K562 (cell line): Measurements from ENCODE around the gene CREB3L1. TPM values are rescaled to one million over a fixed set of nuclear protein-coding genes. Genes with fewer than 3 reads are reported as not detected.

ENCODE experiments used
- AFF1 ChIP-seq, 2 experiments: fragments of 450-650 bp; IDR thresholded peaks; 2 replicates each; pipeline ENCODE4 v1.6.1; 2018; ENCODE audit warnings: mild to moderate bottlenecking in 2 of 2, low read depth in 1 of 2; ENCODE audit not compliant: partially characterized antibody in 2 of 2
- ATF1 ChIP-seq, 2 experiments: fragments of 450-650 bp in 1 of 2; IDR thresholded peaks; 2 replicates each; pipeline ENCODE4 v1.6.1; 2016; ENCODE audit warnings: missing compliant biosample characterization in 1 of 2, missing genetic modification characterization in 1 of 2
- CREM ChIP-seq: IDR thresholded peaks from 2 replicates; pipeline ENCODE4 v1.6.1; 2014; ENCODE audit warnings: antibody characterized with exemption, low read depth
- E2F3 ChIP-seq: fragments of 250-450 bp; sonication (Bioruptor Pico); IDR thresholded peaks from 2 replicates; pipeline ENCODE4 v1.4.0; 2020; ENCODE audit warnings: mild to moderate bottlenecking
- ELF1 ChIP-seq: fragments of 200-800 bp; sonication (Bioruptor generic); IDR thresholded peaks from 2 replicates; pipeline ENCODE4 v1.6.1; 2016; ENCODE audit warnings: missing genetic modification characterization, missing compliant biosample characterization
- ELF2 ChIP-seq: fragments of 250-450 bp; sonication (Bioruptor Pico); IDR thresholded peaks from 2 replicates; pipeline ENCODE4 v1.5.0; 2021; ENCODE audit warnings: mild to moderate bottlenecking
- HDAC1 ChIP-seq, 2 experiments: fragments of 450-650 bp; IDR thresholded peaks; 2 replicates each; pipeline ENCODE4 v1.6.1; 2016 to 2017; ENCODE audit warnings: inconsistent platforms in 1 of 2, mild to moderate bottlenecking in 1 of 2, moderate library complexity in 1 of 2
- HNRNPLL ChIP-seq: fragments of 200-400 bp; formaldehyde crosslinking; IDR thresholded peaks from 2 replicates; pipeline ENCODE4 v1.6.1; 2017; ENCODE audit warnings: low read length, low read depth, mild to moderate bottlenecking; ENCODE audit not compliant: poor library complexity, severe bottlenecking
- KDM1A ChIP-seq, 2 experiments: fragments of 450-650 bp; IDR thresholded peaks; 2 replicates each; pipeline ENCODE4 v1.6.1; 2016; ENCODE audit warnings: mild to moderate bottlenecking in 2 of 2
- MAX ChIP-seq: sonication (generic); formaldehyde crosslinking; IDR thresholded peaks from 2 replicates; pipeline ENCODE4 v1.9.0; 2022; ENCODE audit warnings: mild to moderate bottlenecking, missing genetic modification reagents
- MXI1 ChIP-seq: IDR thresholded peaks from 2 replicates; pipeline ENCODE4 v1.6.1; 2011; ENCODE audit warnings: low read depth, mild to moderate bottlenecking, improper control_type of control experiment, low read length
- NELFE ChIP-seq: IDR thresholded peaks from 2 replicates; pipeline ENCODE4 v1.6.1; 2011; ENCODE audit warnings: mild to moderate bottlenecking; ENCODE audit not compliant: insufficient read depth, insufficient read length
- PCBP2 ChIP-seq: fragments of 200-400 bp; formaldehyde crosslinking; IDR thresholded peaks from 2 replicates; pipeline ENCODE4 v1.6.1; 2018; ENCODE audit warnings: low read length, low read depth, mild to moderate bottlenecking, moderate library complexity; ENCODE audit not compliant: poor library complexity, severe bottlenecking
- PTRF ChIP-seq: fragments of 450-650 bp; IDR thresholded peaks from 2 replicates; pipeline ENCODE4 v1.6.1; 2016; ENCODE audit warnings: mild to moderate bottlenecking, missing genetic modification characterization, missing compliant biosample characterization
- SMAD3 ChIP-seq: fragments of 450-650 bp; formaldehyde crosslinking; conservative IDR thresholded peaks from 2 replicates; pipeline ENCODE4 v1.4.0; 2020; ENCODE audit warnings: mild to moderate bottlenecking
- SMAD4 ChIP-seq: fragments of 250-450 bp; sonication (Bioruptor Pico); conservative IDR thresholded peaks from 2 replicates; pipeline ENCODE4 v1.8.0; 2021; ENCODE audit warnings: inconsistent platforms, mild to moderate bottlenecking, moderate library complexity
- SOX6 ChIP-seq: fragments of 450-650 bp; IDR thresholded peaks from 2 replicates; pipeline ENCODE4 v1.6.1; 2014; ENCODE audit warnings: mild to moderate bottlenecking
- STAG1 ChIP-seq: sonication (generic); formaldehyde crosslinking; IDR thresholded peaks from 2 replicates; pipeline ENCODE4 v1.5.0; 2020; ENCODE audit warnings: missing genetic modification reagents, borderline replicate concordance
- TAF7 ChIP-seq: fragments of 450-650 bp; IDR thresholded peaks from 2 replicates; pipeline ENCODE4 v1.6.1; 2016; ENCODE audit warnings: missing genetic modification characterization, missing compliant biosample characterization
- ZNF780A ChIP-seq: fragments of 250-450 bp; sonication (Bioruptor Pico); IDR thresholded peaks from 2 replicates; pipeline ENCODE4 v1.5.0; 2021; ENCODE audit warnings: mild to moderate bottlenecking
- polyA plus RNA-seq, 8 experiments: library from polyadenylated mRNA; depleted of rRNA in 4 of 8; stranded (reverse) in 5 of 8; unstranded in 3 of 8; fragments of >200 nt; fragmentation: Nextera tagmentation in 2 of 8; fragmentation: Illumina TruSeq in 1 of 8; extraction: Ambion mirVana in 2 of 8; extraction: Trizol in 1 of 8; gene quantifications; 2 replicates each; pipeline versions ENCODE4 v1.2.1 to v1.2.3, GENCODE V29; 2011 to 2014; ENCODE audit warnings: inconsistent platforms in 1 of 8, missing spikeins in 1 of 8
- total RNA-seq, 7 experiments: library from RNA; depleted of rRNA in 6 of 7; stranded (reverse); fragments of >200 nt in 6 of 7; fragmentation: Illumina TruSeq in 2 of 7; extraction: Trizol in 2 of 7; gene quantifications; 2 replicates each; pipeline versions ENCODE4 v1.2.1 to v1.2.3, GENCODE V29; 2011 to 2021; ENCODE audit warnings: low replicate concordance in 1 of 7
- TF ChIP-seq, protein P1 (sequence below), 2 experiments: fragments of 150-350 bp in 1 of 2; IDR thresholded peaks; 2 replicates each; pipeline ENCODE4 v1.6.1; 2012 to 2016; ENCODE audit warnings: low read depth in 2 of 2, low read length in 2 of 2, mild to moderate bottlenecking in 1 of 2, moderate library complexity in 1 of 2

Gene CREB3L1
- total and polyA plus RNA-seq, 9 of the 15 experiments (the other 6 are each of a cell fraction or from before 2014, with no cell fraction given), result 1.2 to 27.6 (median 3.7) TPM

- TF ChIP-seq HDAC1 (IDR thresholded peaks at IDR 0.05), result peak in 1 of 2 experiments; percentile 12; a peak in 1 of 4 replicates
- TF ChIP-seq NELFE, result no peak
- peak in 1 of 2 experiments; percentile 82 for TF ChIP-seq AFF1 (IDR thresholded peaks at IDR 0.05; ENCODE audit: low read depth in 1 of 2, partially characterized antibody in 2 of 2)
- no peak for TF ChIP-seq PTRF
- TF ChIP-seq HNRNPLL, result no peak
- no peak for TF ChIP-seq ZNF780A (CRISPR knock-in tag)
- no peak for TF ChIP-seq ELF1 (tag)
- no peak for TF ChIP-seq SMAD4 (CRISPR knock-in tag)
- TF ChIP-seq CREM, result peak; percentile 66
- no peak for TF ChIP-seq KDM1A (IDR thresholded peaks at IDR 0.05)
- no peak for TF ChIP-seq ATF1 (CRISPR knock-in tag; IDR thresholded peaks at IDR 0.05)
- TF ChIP-seq ATF1 (tag; IDR thresholded peaks at IDR 0.05), result peak; percentile 14; the same call in 1 of the 2 replicates
- TF ChIP-seq E2F3 (CRISPR knock-in tag), result no peak
- TF ChIP-seq PCBP2, result no peak
- no peak for TF ChIP-seq ELF2 (CRISPR knock-in tag)
- no peak for TF ChIP-seq SMAD3 (CRISPR knock-in tag)
- peak; percentile 78 for TF ChIP-seq MAX (CRISPR knock-in tag)
- no peak for TF ChIP-seq STAG1
- TF ChIP-seq, protein P1, sequence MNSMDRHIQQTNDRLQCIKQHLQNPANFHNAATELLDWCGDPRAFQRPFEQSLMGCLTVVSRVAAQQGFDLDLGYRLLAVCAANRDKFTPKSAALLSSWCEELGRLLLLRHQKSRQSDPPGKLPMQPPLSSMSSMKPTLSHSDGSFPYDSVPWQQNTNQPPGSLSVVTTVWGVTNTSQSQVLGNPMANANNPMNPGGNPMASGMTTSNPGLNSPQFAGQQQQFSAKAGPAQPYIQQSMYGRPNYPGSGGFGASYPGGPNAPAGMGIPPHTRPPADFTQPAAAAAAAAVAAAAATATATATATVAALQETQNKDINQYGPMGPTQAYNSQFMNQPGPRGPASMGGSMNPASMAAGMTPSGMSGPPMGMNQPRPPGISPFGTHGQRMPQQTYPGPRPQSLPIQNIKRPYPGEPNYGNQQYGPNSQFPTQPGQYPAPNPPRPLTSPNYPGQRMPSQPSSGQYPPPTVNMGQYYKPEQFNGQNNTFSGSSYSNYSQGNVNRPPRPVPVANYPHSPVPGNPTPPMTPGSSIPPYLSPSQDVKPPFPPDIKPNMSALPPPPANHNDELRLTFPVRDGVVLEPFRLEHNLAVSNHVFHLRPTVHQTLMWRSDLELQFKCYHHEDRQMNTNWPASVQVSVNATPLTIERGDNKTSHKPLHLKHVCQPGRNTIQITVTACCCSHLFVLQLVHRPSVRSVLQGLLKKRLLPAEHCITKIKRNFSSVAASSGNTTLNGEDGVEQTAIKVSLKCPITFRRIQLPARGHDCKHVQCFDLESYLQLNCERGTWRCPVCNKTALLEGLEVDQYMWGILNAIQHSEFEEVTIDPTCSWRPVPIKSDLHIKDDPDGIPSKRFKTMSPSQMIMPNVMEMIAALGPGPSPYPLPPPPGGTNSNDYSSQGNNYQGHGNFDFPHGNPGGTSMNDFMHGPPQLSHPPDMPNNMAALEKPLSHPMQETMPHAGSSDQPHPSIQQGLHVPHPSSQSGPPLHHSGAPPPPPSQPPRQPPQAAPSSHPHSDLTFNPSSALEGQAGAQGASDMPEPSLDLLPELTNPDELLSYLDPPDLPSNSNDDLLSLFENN (IDR thresholded peaks at IDR 0.05; ENCODE audit: low read depth in 2 of 2, low read length in 2 of 2), result no peak
- TF ChIP-seq MXI1, result no peak
- no peak for TF ChIP-seq TAF7
- no peak for TF ChIP-seq SOX6
Measured at GRCh38 chr11:46249103-46249937, 28.1 kb upstream of the CREB3L1 start (continued).
